GM21723 (cell line): ENCODE results near the gene CSNK2B.

Experiments
- ATAC-seq: cut with Tn5 transposase; IDR thresholded peaks from one replicate; pipeline ENCODE4 v1.9.1; 2021; ENCODE audit warnings: mild to moderate bottlenecking, moderate library complexity; ENCODE audit not compliant: unreplicated experiment

CSNK2B gene

DNA sequence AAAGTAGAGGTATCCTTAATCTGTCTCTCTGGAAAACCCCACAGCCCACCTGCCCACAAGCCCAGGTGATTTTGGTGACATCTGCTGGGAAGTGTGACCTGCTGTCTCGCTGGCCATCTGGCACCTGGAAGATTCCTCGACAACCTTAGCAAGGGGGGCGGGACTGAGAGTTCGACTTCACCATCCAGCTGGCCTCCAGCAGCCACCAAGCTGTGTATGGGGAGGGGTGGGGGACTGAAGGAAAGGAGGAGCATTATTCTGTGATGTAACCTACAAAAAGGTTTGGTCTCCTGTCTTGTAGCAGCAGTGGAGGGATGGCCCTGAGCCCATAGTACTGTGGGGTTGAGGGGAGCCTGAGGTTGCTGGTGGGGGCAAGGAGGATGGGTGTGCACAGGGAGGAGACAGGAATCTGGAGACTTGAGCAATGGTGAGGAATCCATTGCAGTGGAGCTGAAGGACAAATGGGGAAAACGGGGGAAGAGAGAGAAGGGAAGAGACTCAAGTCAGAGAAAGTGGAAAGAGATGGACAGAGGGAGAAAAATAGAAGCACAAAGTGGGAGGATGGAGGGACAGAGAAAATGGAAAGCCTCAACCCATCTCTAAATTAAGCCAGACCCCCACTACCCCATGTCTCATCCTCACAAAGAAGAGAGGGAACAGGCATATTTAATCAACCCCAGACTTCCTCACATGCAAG, 44.8 kb downstream of the CSNK2B start:
- ATAC-seq = no peak

DNA sequence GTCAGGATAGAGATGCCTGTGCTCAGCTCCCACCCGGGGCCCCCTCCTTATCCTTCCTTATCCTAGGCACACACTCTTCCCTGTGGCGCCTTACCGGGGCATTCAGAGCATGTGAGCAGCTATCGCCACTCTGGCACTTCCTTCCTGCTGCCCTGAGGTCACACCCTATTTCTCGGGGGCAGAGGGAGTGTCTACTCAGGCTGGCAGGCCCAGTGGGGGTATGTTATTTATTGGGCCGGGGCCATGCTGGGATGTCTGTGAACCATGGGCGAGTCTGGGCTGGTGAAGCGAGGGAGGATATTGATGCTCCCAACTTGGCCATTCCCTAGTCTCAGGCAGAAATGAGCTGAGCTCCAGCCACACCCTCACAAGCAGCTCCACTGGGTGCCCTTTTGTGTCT, 45.4 kb downstream of the CSNK2B start:
- no peak for ATAC-seq

DNA sequence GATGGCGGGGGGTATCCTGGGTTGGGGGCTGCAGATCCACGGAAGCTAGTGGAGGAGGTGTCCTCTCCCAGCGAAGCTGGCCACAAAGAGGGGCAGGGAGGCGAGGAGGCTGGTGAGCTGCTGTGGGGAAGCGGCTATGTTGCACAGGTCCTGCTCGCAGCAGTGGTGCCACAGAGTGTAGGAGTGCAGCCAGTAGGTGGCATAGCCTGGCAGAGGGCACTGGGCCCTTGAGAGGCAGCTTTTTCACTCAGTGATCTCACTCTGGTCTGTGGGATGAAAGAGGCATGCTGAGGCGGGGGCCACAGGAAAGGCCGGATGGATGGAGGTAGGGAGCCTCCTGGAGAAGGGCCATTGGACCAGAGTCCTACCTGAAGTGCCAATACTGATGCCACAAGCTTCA, 46.4 kb downstream of the CSNK2B start:
- ATAC-seq = no peak

DNA sequence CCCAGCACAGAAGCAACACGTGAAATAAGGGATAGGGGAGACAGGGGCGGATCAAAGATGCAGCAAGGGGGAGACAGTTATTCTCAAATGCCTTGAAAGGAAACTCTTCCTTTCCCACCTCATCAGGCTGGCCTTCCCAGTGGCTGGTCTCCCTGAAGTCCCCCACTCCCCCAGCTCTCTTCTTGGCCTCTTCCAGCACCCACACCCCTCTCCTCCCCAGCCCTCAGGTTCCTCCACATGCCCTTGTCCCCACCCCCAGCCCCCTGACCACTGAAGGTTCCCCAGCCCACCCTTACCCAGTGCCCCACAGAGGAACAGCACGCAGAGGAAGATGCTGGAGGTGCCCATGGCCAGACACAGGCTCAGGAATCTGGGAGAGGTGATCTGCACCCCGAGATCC, 47.6 kb downstream of the CSNK2B start:
- ATAC-seq = no peak

DNA sequence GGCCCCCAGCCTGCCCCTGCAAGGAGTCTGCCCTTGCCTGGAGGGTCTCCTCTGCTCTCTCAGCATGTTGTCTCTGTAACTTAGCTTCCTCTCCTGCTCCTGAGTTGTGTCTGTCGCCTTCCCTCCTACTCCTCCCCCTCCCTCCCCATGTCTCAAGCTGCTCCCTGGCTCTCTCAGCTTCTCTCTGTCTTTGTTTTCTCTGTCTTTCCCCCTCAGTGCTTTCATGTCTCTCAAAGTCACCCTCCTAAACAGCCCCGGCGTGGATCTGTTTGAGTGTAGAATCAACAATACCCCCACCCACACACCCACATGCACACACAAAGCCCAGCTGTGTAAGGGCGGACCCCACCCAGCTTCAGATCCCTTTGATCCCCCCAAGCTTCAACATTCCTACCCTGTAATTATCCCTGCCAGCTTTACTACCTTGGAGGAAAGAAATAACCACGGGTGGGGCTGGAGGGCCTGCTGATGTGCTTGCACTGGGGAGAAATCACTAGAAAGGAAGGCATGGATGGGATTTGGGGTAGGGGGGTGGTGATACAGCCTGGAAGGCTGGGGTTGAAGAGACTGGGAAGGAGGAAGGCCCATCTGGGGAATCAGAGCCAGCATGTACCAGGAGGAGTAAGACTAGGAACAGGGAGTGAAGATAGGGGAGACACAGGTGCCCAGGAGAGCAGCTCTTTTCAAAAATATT, 48.3 kb downstream of the CSNK2B start:
- no peak for ATAC-seq

DNA sequence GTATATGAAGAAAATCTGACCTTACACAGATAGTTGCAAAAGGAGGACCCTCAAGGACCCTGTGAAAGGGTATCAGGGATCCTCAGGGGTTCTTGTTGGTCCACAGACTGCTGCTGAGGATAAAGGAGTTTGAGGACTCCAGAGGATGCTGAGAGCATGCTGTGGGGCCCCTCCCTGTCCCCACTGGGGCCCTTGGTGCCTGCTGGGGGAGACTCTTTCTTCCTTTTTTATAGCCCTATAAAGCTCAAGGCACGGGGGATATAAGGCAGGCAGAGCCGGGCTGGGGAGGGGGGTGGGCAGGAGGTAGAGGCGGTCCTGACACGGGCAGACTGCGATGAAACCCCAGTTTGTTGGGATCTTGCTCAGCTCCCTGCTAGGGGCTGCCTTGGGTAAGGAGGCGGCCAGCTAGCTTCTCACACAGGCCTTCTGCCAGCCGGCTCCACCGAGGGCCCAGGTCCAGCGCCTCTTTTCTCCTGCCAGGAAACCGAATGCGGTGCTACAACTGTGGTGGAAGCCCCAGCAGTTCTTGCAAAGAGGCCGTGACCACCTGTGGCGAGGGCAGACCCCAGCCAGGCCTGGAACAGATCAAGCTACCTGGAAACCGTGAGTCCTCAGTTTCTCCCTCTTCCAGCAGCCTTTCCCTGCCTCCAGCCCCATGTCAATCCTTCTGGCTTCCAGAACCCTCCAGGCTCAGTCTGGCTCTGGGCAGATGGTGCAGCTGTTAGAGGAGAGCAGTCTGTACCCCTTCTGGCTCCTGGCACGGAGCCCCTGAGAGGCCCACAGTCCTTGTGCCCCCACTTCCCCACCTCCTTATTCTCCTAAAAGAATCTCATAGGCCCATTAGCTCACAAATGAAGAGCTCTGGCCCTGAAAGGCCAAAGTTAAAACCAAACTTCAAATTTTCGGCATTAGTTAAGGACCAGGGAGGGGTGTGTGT, 49.4 kb downstream of the CSNK2B start, which contains the start of gene LY6G6D:
LY6G6D (plus strand) TSS at position 327 of the 937 bp plus-strand sequence; CDS start at position 335, 8 bp downstream.
- no peak for ATAC-seq

DNA sequence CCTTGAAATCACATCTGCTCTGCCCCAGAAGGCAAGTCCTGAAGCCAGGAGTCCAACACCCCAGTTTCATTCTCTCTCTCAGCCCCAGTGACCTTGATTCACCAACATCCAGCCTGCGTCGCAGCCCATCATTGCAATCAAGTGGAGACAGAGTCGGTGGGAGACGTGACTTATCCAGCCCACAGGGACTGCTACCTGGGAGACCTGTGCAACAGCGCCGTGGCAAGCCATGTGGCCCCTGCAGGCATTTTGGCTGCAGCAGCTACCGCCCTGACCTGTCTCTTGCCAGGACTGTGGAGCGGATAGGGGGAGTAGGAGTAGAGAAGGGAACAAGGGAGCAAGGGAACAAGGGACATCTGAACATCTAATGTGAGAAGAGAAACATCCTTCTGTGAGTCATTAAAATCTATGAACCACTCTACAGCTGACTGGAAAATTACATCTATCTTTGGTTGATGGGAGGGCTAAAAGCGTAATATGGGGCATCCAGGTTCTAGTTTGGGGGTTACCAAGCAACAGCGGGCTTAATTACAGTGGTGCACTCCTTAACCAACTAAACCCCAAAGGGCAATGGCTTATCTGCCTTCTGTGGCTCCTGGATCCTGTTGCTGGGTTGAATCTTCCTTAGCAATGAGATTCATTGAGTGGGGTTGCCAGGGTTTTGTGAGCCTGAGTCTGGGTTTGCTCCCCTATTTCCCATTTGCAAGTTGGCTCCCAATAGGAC, 51.8 kb downstream of the CSNK2B start:
- ATAC-seq = no peak

DNA sequence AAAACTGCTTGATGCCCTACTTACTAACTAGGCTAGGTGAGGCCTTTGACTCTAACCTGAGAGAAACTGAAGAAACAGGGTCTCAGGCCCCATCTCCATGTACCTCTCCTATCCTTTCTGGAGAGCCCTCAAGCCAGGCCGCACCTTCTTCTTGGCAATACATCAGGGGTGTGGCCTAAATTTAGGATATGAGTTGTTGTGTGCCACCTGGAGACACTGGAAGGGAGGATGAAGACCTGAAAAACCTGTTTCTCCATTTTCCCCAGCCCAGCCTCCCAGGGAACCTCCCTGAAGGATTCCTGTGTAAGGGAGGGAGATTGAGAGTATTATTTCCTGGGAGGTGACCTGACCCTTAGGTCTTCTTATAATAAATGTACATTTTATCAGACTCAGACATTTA, 52.4 kb downstream of the CSNK2B start:
- no peak for ATAC-seq

DNA sequence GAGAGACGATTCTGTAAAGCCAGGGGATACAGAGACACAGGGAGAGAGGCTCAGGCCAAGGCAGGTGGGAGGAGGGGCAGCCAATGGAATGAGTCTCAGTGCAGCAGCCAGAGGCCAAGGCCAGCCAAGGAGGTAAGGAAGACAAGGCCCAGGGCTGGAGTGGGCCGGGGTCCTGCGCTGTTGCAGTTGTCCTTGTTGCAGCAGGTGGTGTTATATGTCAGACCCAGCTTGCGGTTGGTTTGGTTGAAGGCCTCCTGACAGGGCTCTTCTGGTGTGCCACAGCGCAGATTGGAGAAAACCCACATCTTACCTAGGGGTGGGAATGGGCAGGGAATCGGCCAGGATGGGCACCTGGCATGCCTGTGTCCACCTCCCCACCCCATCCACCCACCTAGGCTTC, 53.1 kb downstream of the CSNK2B start:
- ATAC-seq = no peak
